Neuronal stem cell (in vitro differentiated cells): ENCODE results near the gene SPINK4.

ENCODE experiments used
- DNase-seq: peaks from one replicate; pipeline ENCODE4 v3.0.0-alpha.2; 2013; ENCODE audit warnings: low spot score
- H2AFZ ChIP-seq: one replicate; pipeline ENCODE4 v1.6.1; 2013; ENCODE audit warnings: mild to moderate bottlenecking, low read length, inconsistent platforms
- H2AK5ac ChIP-seq: 2 replicates; pipeline ENCODE4 v1.6.1; 2013; ENCODE audit warnings: low read depth, mild to moderate bottlenecking, inconsistent platforms, low read length, moderate library complexity, mixed read lengths
- H2BK120ac ChIP-seq: 2 replicates; pipeline ENCODE4 v1.6.1; 2013; ENCODE audit warnings: low read depth, mild to moderate bottlenecking, inconsistent platforms, low read length, moderate library complexity, mixed read lengths
- H2BK12ac ChIP-seq: one replicate; pipeline ENCODE4 v1.6.1; 2013; ENCODE audit warnings: low read length, inconsistent platforms
- H2BK15ac ChIP-seq: 2 replicates; pipeline ENCODE4 v1.6.1; 2013; ENCODE audit warnings: mild to moderate bottlenecking, low read length, inconsistent platforms, mixed read lengths
- H2BK5ac ChIP-seq: one replicate; pipeline ENCODE4 v1.6.1; 2013; ENCODE audit warnings: inconsistent platforms, mild to moderate bottlenecking, low read length, moderate library complexity
- H3K14ac ChIP-seq: one replicate; pipeline ENCODE4 v1.6.1; 2013; ENCODE audit warnings: low read length, inconsistent platforms
- H3K18ac ChIP-seq: 2 replicates; pipeline ENCODE4 v1.6.1; 2013; ENCODE audit warnings: low read length, inconsistent platforms
- H3K23ac ChIP-seq: 2 replicates; pipeline ENCODE4 v1.6.1; 2013; ENCODE audit warnings: low read depth, mild to moderate bottlenecking, mixed read lengths, low read length, inconsistent platforms; ENCODE audit not compliant: poor library complexity
- H3K27ac ChIP-seq: replicated peaks from 3 replicates; pipeline ENCODE4 v1.5.1; 2013; ENCODE audit warnings: low read length, inconsistent platforms
- H3K27me3 ChIP-seq, 3 experiments: 2 replicates each; pipeline ENCODE4 v1.6.1; 2013; ENCODE audit warnings: low read length in 3 of 3, mild to moderate bottlenecking in 2 of 3, inconsistent platforms in 1 of 3, low read depth in 1 of 3, mixed read lengths in 1 of 3, moderate library complexity in 1 of 3; ENCODE audit not compliant: control insufficient read depth in 3 of 3, insufficient read depth in 3 of 3
- H3K36me3 ChIP-seq, 2 donors: replicated peaks in 1 of 2; 2 replicates each; pipeline ENCODE4 v1.6.1; 2013; ENCODE audit warnings: low read length in 2 of 2; ENCODE audit not compliant: control insufficient read depth in 2 of 2, insufficient read depth in 2 of 2
- H3K4ac ChIP-seq: 2 replicates; pipeline ENCODE4 v1.6.1; 2013; ENCODE audit warnings: inconsistent platforms, mild to moderate bottlenecking, low read length, moderate library complexity
- H3K4me1 ChIP-seq, 2 donors: 1 replicate in 1 of 2; 2 replicates in 1 of 2; pipeline ENCODE4 v1.6.1; 2013; ENCODE audit warnings: low read length in 2 of 2, low read depth in 1 of 2; ENCODE audit not compliant: control insufficient read depth in 2 of 2, insufficient read depth in 1 of 2
- H3K4me2 ChIP-seq: one replicate; pipeline ENCODE4 v1.6.1; 2013; ENCODE audit warnings: mild to moderate bottlenecking, low read length, inconsistent platforms; ENCODE audit not compliant: insufficient read depth, poor library complexity, severe bottlenecking
- H3K4me3 ChIP-seq, 2 donors: 2 replicates each; pipeline ENCODE4 v1.5.1; 2013; ENCODE audit warnings: low read length in 2 of 2, mild to moderate bottlenecking in 2 of 2, inconsistent platforms in 1 of 2, moderate library complexity in 1 of 2
- H3K79me1 ChIP-seq: one replicate; pipeline ENCODE4 v1.6.1; 2013; ENCODE audit warnings: low read depth, mild to moderate bottlenecking, inconsistent platforms, low read length, moderate library complexity
- H3K9ac ChIP-seq: one replicate; pipeline ENCODE4 v1.6.1; 2013; ENCODE audit warnings: mild to moderate bottlenecking, low read depth, low read length, inconsistent platforms; ENCODE audit not compliant: poor library complexity
- H3K9me3 ChIP-seq, 2 donors: replicated peaks in 1 of 2; 2 replicates each; pipeline versions ENCODE3 to v1.6.1; 2013; ENCODE audit warnings: low read length in 2 of 2, mild to moderate bottlenecking in 2 of 2, inconsistent platforms in 1 of 2, low read depth in 1 of 2, mixed read lengths in 1 of 2, moderate library complexity in 1 of 2; ENCODE audit not compliant: control insufficient read depth in 2 of 2, insufficient read depth in 1 of 2
- H4K8ac ChIP-seq: one replicate; pipeline ENCODE4 v1.6.1; 2013; ENCODE audit warnings: low read depth, mild to moderate bottlenecking, inconsistent platforms, low read length, moderate library complexity
- H4K91ac ChIP-seq: one replicate; pipeline ENCODE4 v1.6.1; 2013; ENCODE audit warnings: low read length, low read depth, mild to moderate bottlenecking, inconsistent platforms; ENCODE audit not compliant: poor library complexity
- WGBS, 2 donors: extraction: QIAGEN DNeasy Blood & Tissue Kit; methylation state at CpG; one replicate each; pipeline ENCODE4 v1.1.7; 2013; ENCODE audit warnings: missing lambda C conversion rate in 2 of 2, mixed read lengths in 1 of 2; ENCODE audit not compliant: insufficient read length in 2 of 2, insufficient replicate concordance in 1 of 2; ENCODE audit errors: extremely low coverage in 2 of 2; 5-methylcytosine and 5-hydroxymethylcytosine counted together

Gene SPINK4

DNA sequence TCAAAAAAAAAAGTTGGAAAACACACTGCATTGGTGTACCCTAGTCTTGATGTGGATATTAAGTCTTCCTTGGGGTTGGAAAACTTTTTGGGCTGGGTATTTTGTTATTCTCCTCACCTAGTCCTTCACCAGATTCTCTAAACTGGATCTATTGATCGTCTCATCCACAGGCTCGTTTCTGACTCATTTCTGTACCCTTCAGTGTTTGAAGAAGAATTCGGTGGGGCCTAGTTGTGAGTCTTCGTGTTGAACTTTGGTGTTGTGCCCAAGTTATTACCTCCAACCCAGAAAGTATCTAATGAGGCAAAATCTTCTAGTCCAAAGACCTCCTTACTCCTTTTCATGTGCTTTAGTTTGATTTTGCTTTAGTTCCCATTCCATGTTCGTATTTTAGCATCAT lies 51.9 kb downstream of the SPINK4 start:
- Histone ChIP-seq H3K4ac (no peak overlapping the region), H4K91ac (no peak overlapping the region), H3K18ac (no peak overlapping the region), H4K8ac (no peak overlapping the region), H2BK120ac (no peak overlapping the region), H3K14ac (no peak overlapping the region), H2BK12ac (no peak overlapping the region), H3K4me3 (peak overlapping the region in 1 of 2 donors; percentile 7), H3K27me3 (no peaks in the 10 kb centered on the region), H3K4me1 (peaks cover 0 to 1% of the 10 kb centered on the region in 2 donors), H2BK15ac (no peak overlapping the region), H3K9me3 (no peaks in the 10 kb centered on the region), H2AFZ (no peak overlapping the region), H3K9ac (no peak overlapping the region), H3K27ac (no peak overlapping the region), H3K79me1 (peaks cover 7% of the 10 kb centered on the region), H3K23ac (no peak overlapping the region), H2AK5ac (no peak overlapping the region), H3K36me3 (peaks cover 17 to 52% of the 10 kb centered on the region in 2 donors), H2BK5ac (no peak overlapping the region), H3K4me2 (no peak overlapping the region)
- no CpG with 5 or more reads among the region's 5 CpGs for WGBS, 2 donors
- no peak for DNase-seq

DNA sequence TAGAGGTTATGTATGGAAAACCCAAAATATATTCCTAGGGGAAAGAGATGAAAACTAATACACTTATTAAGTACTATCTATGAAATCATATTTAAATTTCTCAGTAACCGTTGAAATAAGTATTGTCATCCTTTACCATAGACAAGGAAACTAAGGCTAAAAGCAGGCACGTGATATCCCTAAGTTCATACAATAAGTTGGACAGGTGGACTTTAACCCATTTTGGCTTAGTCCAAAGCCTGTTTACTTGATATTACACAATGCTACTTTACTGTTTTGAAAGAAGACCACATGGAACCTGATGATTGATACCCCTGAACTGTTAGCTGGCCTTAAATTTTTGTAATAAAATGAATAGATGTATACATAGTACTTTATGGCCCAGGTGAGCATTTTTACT lies 53.8 kb downstream of the SPINK4 start:
- Histone ChIP-seq H2BK12ac (no peak overlapping the region), H3K9me3 (no peaks in the 10 kb centered on the region), H3K23ac (no peak overlapping the region), H3K14ac (no peak overlapping the region), H2AFZ (no peak overlapping the region), H4K8ac (no peak overlapping the region), H3K18ac (no peak overlapping the region), H3K36me3 (peaks cover 23 to 71% of the 10 kb centered on the region in 2 donors), H2BK120ac (no peak overlapping the region), H4K91ac (no peak overlapping the region), H2BK15ac (no peak overlapping the region), H3K9ac (no peak overlapping the region), H3K4me3 (no peak overlapping the region), H3K4ac (no peak overlapping the region), H2BK5ac (no peak overlapping the region), H3K4me1 (peaks cover 0 to 1% of the 10 kb centered on the region in 2 donors), H3K4me2 (no peak overlapping the region), H3K79me1 (peaks cover 7% of the 10 kb centered on the region), H3K27me3 (no peaks in the 10 kb centered on the region), H3K27ac (no peak overlapping the region), H2AK5ac (no peak overlapping the region)
- no peak for DNase-seq
- WGBS, 2 donors: no CpG with 5 or more reads among the region's 2 CpGs

DNA sequence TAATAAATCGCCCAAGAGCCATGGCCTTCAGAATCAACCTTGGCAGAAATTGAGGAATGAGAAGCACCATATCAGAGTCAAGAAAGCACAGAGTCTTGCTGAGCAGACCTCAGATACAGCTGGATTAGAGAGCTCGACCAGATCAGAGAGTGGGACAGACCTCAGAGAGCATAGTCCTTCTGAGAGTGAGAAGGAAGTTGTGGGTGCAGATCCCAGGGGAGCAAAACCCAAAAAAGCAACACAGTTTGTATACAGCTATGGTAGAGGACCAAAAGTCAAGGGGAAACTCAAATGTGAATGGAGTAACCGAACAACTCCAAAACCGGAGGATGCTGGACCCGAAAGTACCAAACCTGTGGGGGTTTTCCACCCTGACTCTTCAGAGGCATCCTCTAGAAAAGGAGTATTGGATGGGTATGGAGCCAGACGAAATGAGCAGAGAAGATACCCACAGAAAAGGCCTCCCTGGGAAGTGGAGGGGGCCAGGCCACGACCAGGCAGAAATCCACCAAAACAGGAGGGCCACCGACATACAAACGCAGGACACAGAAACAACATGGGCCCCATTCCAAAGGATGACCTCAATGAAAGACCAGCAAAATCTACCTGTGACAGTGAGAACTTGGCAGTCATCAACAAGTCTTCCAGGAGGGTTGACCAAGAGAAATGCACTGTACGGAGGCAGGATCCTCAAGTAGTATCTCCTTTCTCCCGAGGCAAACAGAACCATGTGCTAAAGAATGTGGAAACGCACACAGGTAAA lies 54.9 kb downstream of the SPINK4 start:
- H3K9me3 ChIP-seq: no peaks in the 10 kb centered on the region
- H3K36me3 ChIP-seq: peaks cover 25 to 82% of the 10 kb centered on the region in 2 donors
- no peak overlapping the region for H3K9ac ChIP-seq
- no peak overlapping the region for H2BK12ac ChIP-seq
- no peak overlapping the region for H4K8ac ChIP-seq
- H3K14ac ChIP-seq: no peak overlapping the region
- no peak overlapping the region for H2AFZ ChIP-seq
- whole genome bisulfite sequencing, 2 donors: no CpG with 5 or more reads among the region's 12 CpGs
- no peak overlapping the region for H2BK15ac ChIP-seq
- no peak overlapping the region for H4K91ac ChIP-seq
- H3K4me2 ChIP-seq: no peak overlapping the region
- H2BK120ac ChIP-seq: no peak overlapping the region
- H2AK5ac ChIP-seq: no peak overlapping the region
- H3K23ac ChIP-seq: no peak overlapping the region
- no peak for DNase-seq
- peaks cover 0 to 1% of the 10 kb centered on the region in 2 donors for H3K4me1 ChIP-seq
- no peak overlapping the region for H3K4ac ChIP-seq
- H2BK5ac ChIP-seq: no peak overlapping the region
- H3K27me3 ChIP-seq: no peaks in the 10 kb centered on the region
- H3K4me3 ChIP-seq: no peak overlapping the region
- H3K79me1 ChIP-seq: peaks cover 7% of the 10 kb centered on the region
- no peak overlapping the region for H3K27ac ChIP-seq
- no peak overlapping the region for H3K18ac ChIP-seq

DNA sequence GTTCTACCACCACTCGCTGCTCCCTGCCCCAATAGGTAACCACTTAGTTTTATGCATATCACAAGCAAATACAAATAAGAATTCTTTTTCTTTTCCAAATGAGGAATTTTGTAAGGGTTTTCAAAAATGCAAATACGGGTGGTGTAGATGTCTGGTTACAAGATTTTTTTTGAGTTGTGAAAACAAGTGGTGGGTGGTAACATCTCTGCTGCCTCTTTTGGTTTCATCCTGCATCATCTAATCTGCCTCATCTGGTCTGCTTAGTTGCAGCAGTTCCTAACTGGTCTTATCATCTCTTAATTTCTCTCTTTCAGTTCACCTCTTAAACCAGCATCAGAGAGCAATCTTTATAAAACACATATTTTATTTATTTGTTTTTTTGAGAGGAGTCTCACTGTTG lies 55.6 kb downstream of the SPINK4 start:
- Histone ChIP-seq H2BK15ac (no peak overlapping the region), H2BK12ac (no peak overlapping the region), H2AK5ac (no peak overlapping the region), H3K4me3 (no peak overlapping the region), H3K4me2 (no peak overlapping the region), H3K36me3 (peaks cover 25 to 89% of the 10 kb centered on the region in 2 donors), H2BK5ac (no peak overlapping the region), H3K14ac (no peak overlapping the region), H2BK120ac (no peak overlapping the region), H3K27ac (no peak overlapping the region), H3K9ac (no peak overlapping the region), H3K9me3 (no peaks in the 10 kb centered on the region), H3K4ac (no peak overlapping the region), H3K18ac (no peak overlapping the region), H3K23ac (no peak overlapping the region), H3K4me1 (peaks cover 0 to 1% of the 10 kb centered on the region in 2 donors), H2AFZ (no peak overlapping the region), H4K8ac (no peak overlapping the region), H3K27me3 (no peaks in the 10 kb centered on the region), H3K79me1 (peaks cover 7% of the 10 kb centered on the region), H4K91ac (no peak overlapping the region)
- WGBS, 2 donors: no CpG with 5 or more reads among the region's 2 CpGs
- DNase-seq: no peak
